ENCODE results near the gene TMTC2.

The TMTC2 gene

DNA sequence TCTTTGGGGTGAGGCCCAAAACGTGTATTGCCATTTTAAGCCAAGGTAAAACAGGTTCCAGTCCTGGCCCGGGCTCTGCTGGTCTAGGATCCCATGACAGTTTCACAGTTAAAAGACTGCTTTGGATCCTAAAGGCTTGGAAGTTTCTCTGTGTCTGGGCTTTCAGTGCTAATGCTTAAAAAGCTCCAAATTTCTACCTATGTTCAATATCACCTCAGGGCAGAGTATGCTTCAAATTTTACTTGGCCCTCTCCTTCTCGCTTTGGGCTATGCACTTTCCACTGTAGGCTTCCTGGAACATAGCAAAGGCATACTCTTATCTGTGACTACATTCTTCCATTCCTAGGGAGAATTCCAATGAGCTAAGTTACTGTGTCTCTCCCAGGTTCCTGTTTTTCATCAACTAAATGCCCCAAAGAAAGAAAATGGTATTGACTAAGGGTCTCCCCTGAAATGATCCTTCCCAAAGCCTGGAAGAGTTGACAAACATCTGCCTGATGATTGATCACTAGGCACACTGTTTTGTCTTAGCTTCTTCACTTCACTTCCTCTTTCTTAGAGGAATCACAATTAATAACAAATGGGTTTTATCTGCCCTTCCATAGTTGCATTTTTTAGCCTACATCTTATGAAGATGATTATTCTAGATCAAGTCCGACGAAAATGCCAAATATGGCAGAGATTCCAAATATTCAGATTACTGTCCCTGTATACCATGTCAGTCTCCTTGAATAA is 79.4 kb downstream of the TMTC2 start:
- no peak for DNase-seq (ENCODE audit: low spot score)
- in situ Hi-C loops (cut with MboI; ENCODE audit: low pct_unique_long_range_greater_than_20kb, low sequenced_read_pairs, unreplicated experiment), result no loop called here
- TF ChIP-seq, protein P1, sequence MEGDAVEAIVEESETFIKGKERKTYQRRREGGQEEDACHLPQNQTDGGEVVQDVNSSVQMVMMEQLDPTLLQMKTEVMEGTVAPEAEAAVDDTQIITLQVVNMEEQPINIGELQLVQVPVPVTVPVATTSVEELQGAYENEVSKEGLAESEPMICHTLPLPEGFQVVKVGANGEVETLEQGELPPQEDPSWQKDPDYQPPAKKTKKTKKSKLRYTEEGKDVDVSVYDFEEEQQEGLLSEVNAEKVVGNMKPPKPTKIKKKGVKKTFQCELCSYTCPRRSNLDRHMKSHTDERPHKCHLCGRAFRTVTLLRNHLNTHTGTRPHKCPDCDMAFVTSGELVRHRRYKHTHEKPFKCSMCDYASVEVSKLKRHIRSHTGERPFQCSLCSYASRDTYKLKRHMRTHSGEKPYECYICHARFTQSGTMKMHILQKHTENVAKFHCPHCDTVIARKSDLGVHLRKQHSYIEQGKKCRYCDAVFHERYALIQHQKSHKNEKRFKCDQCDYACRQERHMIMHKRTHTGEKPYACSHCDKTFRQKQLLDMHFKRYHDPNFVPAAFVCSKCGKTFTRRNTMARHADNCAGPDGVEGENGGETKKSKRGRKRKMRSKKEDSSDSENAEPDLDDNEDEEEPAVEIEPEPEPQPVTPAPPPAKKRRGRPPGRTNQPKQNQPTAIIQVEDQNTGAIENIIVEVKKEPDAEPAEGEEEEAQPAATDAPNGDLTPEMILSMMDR (IDR thresholded peaks at IDR 0.05; ENCODE audit: extremely low read depth, insufficient read depth, missing control alignments), result no peak

DNA sequence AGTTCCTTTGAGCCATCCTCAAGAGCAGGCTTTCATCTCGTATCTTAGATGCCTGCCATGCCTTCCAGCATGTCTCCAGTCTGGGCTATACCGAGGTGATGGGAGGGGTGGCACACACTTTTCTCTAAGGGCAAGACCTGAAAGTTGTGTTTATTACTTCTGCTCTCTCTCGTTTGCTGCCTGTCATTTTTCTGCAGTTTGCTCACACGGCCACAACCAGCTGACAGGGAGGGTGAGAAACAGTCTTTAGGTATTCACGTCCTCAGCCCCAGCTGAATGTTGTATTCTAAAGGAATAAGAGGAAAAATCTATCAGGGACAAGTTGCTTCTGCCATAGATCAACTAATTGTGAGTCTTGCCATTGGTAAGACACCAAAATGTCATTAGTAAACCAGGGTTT is 88.0 kb downstream of the TMTC2 start:
- DNase-seq (ENCODE audit: low spot score), result no peak
- TF ChIP-seq, protein P1 (IDR thresholded peaks at IDR 0.05; ENCODE audit: extremely low read depth, insufficient read depth, missing control alignments), result no peak
- in situ Hi-C loops (cut with MboI; ENCODE audit: low pct_unique_long_range_greater_than_20kb, low sequenced_read_pairs, unreplicated experiment), result no loop called here

DNA sequence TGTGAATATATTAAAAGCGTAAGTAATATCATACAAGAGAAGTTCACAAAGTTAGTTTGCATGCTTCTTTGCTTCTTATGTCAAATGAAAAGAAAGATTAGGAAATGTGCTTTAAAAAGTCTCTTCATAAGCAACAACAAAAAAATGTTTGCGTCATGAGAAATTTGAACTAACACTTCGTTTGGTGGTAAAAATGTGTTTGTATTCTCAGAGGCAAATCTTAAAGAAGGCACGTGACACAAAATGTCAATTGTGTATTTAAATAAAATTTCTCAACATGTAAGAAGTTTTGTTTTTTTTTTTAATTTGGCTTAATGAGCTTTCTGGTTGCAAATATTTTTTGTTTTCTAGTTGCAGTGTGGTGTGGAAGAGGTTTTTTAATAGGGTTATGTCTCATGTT is 93.8 kb downstream of the TMTC2 start:
- DNase-seq (ENCODE audit: low spot score), result no peak
- in situ Hi-C loops (cut with MboI; ENCODE audit: low pct_unique_long_range_greater_than_20kb, low sequenced_read_pairs, unreplicated experiment), result no loop called here
- TF ChIP-seq, protein P1 (IDR thresholded peaks at IDR 0.05; ENCODE audit: extremely low read depth, insufficient read depth, missing control alignments), result no peak

DNA sequence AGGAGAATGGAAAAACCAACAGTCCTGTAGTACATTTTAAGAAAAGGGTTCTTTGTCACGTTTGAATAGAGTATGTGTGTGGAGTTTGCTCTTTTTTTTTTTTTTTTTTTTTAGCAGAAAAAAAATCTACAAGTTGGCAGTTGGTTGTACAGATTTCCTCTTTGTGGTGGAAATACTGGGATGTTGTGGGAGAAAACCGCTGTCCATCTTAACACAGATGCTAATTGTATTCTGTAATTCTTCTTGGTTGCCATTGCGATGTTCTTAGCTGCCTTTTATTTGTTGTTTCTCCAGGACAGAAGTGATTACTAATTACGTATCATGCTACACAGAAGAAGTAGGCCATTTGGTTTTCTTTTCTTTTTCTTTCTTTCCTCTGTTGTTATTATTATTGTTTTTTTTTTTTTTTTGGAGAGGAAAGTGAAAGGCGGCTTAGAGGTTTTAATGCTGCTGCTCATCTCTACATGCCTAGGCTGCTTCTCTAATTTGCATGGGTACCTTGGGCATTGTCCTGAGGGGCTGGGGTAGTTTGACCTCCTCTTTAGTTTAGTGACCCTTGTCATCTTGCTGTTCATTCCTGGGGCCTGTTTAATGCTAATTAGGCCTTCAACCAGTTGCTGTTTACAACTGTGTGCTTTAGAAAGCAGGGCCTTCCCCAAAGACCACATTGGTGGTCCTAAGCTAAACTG is 94.7 kb downstream of the TMTC2 start:
- TF ChIP-seq, protein P1 (IDR thresholded peaks at IDR 0.05; ENCODE audit: extremely low read depth, insufficient read depth, missing control alignments), result no peak
- DNase-seq (ENCODE audit: low spot score), result no peak
- in situ Hi-C loops (cut with MboI; ENCODE audit: low pct_unique_long_range_greater_than_20kb, low sequenced_read_pairs, unreplicated experiment), result no loop called here

DNA sequence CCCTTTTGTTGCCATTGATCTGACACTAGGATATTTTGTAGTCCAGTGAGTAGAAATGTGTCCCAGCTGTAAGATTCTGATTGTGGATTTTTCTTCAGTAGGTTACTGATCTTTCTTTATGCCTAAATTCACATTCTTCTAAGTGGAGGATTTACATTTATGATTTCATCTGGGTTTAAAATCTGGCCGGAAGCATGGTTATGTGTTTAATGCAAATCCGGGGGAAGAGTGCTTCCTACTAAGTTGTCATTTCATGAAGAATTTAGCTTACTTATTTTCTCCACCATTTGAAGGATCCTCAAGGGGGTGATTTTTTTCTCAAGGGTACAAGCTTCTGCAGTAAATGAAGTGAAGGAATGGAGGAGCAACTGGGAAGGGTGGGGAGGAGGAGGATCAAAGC is 96.7 kb downstream of the TMTC2 start:
- TF ChIP-seq, protein P1 (IDR thresholded peaks at IDR 0.05; ENCODE audit: extremely low read depth, insufficient read depth, missing control alignments), result no peak
- no peak for DNase-seq (ENCODE audit: low spot score)
- in situ Hi-C loops (cut with MboI; ENCODE audit: low pct_unique_long_range_greater_than_20kb, low sequenced_read_pairs, unreplicated experiment), result no loop called here

DNA sequence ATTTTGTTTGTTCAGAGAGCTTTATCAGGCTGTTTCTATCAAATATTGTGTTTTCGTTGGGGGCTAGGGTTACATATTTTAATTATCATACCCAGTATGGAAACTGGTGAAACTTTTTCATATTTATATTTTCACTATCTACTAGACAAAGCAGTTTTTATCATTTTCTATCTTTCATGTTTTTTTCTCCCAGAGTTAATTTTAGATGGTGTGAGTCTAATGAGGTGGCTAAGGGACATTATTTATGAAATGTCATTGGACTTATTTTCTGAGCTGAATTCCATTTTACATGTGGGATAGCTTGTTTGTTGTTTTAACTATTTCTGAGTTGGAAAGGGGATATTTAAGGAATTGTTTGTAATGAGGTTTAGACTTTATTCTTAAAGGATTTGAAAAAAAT is 100.3 kb downstream of the TMTC2 start:
- no peak for DNase-seq (ENCODE audit: low spot score)
- TF ChIP-seq, protein P1 (IDR thresholded peaks at IDR 0.05; ENCODE audit: extremely low read depth, insufficient read depth, missing control alignments), result no peak
- in situ Hi-C loops (cut with MboI; ENCODE audit: low pct_unique_long_range_greater_than_20kb, low sequenced_read_pairs, unreplicated experiment), result no loop called here
